HEK293 (cell line): ENCODE measurements around the gene PILRB.

Experiments
- CTCF ChIP-seq: fragments of 450-650 bp; formaldehyde crosslinking; IDR thresholded peaks from 2 replicates; pipeline ENCODE4 v1.5.1; 2016; ENCODE audit warnings: missing biosample characterization, missing genetic modification characterization
- ZNF449 ChIP-seq: fragments of 450-650 bp; formaldehyde crosslinking; IDR thresholded peaks from 2 replicates; pipeline ENCODE4 v1.5.1; 2017; ENCODE audit warnings: missing biosample characterization, mild to moderate bottlenecking, missing genetic modification characterization, moderate library complexity
- ZNF585B ChIP-seq: fragments of 450-650 bp; formaldehyde crosslinking; IDR thresholded peaks from 2 replicates; pipeline ENCODE4 v1.5.1; 2016; ENCODE audit warnings: missing biosample characterization, missing genetic modification characterization
- ZNF596 ChIP-seq: fragments of 450-650 bp; IDR thresholded peaks from 2 replicates; pipeline ENCODE4 v1.5.0; 2018; ENCODE audit warnings: missing biosample characterization, mild to moderate bottlenecking, missing genetic modification characterization, moderate library complexity
- TF ChIP-seq, protein P1 (sequence below): fragments of 450-650 bp; formaldehyde crosslinking; IDR thresholded peaks from 2 replicates; pipeline ENCODE4 v1.5.1; 2016; ENCODE audit warnings: missing biosample characterization, missing genetic modification characterization

- TF ChIP-seq CTCF (no peak), ZNF449 (tag by site-specific recombination) (no peak), ZNF585B (tag by site-specific recombination) (no peak), ZNF596 (tag by site-specific recombination) (no peak)
- TF ChIP-seq, protein P1, sequence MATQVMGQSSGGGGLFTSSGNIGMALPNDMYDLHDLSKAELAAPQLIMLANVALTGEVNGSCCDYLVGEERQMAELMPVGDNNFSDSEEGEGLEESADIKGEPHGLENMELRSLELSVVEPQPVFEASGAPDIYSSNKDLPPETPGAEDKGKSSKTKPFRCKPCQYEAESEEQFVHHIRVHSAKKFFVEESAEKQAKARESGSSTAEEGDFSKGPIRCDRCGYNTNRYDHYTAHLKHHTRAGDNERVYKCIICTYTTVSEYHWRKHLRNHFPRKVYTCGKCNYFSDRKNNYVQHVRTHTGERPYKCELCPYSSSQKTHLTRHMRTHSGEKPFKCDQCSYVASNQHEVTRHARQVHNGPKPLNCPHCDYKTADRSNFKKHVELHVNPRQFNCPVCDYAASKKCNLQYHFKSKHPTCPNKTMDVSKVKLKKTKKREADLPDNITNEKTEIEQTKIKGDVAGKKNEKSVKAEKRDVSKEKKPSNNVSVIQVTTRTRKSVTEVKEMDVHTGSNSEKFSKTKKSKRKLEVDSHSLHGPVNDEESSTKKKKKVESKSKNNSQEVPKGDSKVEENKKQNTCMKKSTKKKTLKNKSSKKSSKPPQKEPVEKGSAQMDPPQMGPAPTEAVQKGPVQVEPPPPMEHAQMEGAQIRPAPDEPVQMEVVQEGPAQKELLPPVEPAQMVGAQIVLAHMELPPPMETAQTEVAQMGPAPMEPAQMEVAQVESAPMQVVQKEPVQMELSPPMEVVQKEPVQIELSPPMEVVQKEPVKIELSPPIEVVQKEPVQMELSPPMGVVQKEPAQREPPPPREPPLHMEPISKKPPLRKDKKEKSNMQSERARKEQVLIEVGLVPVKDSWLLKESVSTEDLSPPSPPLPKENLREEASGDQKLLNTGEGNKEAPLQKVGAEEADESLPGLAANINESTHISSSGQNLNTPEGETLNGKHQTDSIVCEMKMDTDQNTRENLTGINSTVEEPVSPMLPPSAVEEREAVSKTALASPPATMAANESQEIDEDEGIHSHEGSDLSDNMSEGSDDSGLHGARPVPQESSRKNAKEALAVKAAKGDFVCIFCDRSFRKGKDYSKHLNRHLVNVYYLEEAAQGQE, result no peak
Observed at GRCh38 chr7:100386940-100387339, 29.0 kb downstream of the PILRB start.
